ENCODE data around the gene NOS2.
"Not testable (repeated sequence)": the region's sequence is repeated elsewhere in the genome, so short reads cannot be mapped to it uniquely, and the experiment has no call there.

Gene NOS2

GRCh38 chr17:27800522-27800921 lies at the start of gene NOS2:
Gene NOS2 (minus strand): TSS chr17:27800529. CDS start chr17:27798809, 1,720 bp downstream.
- peak within 1 kb of the TSS in 1 of 2 donors; percentile 35 for H3K4me3 ChIP-seq (ENCODE audit: low read length in 2 of 2)
- peak within 1 kb of the TSS in 1 of 2 donors; percentile 42 for H3K9ac ChIP-seq (ENCODE audit: low read depth in 1 of 2, low read length in 2 of 2)
- H3K9me3 ChIP-seq (ENCODE audit: control insufficient read depth in 2 of 2, low read length in 2 of 2), result no peaks in the 10 kb centered on the region
- H3K4me1 ChIP-seq (ENCODE audit: control insufficient read depth in 2 of 2, insufficient read depth in 2 of 2, low read length in 2 of 2), result peaks cover 10 to 11% of the 10 kb centered on the region in 2 donors
- H3K36me3 ChIP-seq (ENCODE audit: control insufficient read depth in 2 of 2, insufficient read depth in 2 of 2, low read length in 2 of 2), result no peaks in the 10 kb centered on the region
- H3K27ac ChIP-seq (ENCODE audit: low read depth in 2 of 2, low read length in 2 of 2), result peak within 1 kb of the TSS in 1 of 2 donors; percentile 26
- H3K27me3 ChIP-seq (ENCODE audit: control insufficient read depth in 2 of 2, insufficient read depth in 2 of 2, low read length in 2 of 2), result no peaks in the 10 kb centered on the region

DNA sequence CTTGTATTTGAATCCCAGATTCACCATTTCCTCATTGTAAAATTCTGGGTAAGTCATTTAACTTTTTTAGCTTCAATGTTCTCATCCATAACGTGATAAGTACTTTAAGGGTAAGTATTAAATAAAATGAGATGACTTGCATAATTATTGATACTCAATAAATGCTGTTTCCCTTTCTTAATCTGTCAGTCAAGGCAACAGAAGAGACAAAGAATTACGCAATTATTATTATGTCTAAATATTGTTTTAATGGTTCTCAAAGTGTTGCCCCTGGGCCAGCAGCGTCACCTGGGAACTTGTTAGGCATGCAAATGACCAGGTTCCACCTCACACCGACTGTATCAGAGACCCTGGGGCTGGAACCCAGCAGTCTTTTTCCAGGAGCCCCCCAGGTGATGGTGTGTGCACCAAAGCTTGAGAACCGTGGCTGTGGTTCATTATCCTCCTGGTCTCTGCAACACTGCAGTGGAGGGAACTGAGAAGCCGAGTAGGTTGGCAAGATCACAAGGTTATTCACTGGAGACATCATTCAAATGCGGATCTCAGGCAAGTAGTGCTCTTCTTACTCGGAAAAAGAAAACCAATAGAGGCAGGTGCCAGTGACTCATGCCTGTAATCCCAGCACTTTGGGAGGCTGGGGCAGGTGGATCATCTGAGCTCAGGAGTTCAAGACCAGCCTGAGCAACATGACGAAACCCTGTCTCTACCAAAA lies 49.3 kb upstream of the NOS2 start:
- H3K36me3 ChIP-seq (ENCODE audit: control insufficient read depth in 2 of 2, insufficient read depth in 2 of 2, low read length in 2 of 2), result no peaks in the 10 kb centered on the region
- no peaks in the 10 kb centered on the region for H3K27me3 ChIP-seq (ENCODE audit: control insufficient read depth in 2 of 2, insufficient read depth in 2 of 2, low read length in 2 of 2)
- no peak overlapping the region for H3K27ac ChIP-seq (ENCODE audit: low read depth in 2 of 2, low read length in 2 of 2)
- no peak overlapping the region for H3K4me3 ChIP-seq (ENCODE audit: low read length in 2 of 2)
- no peaks in the 10 kb centered on the region for H3K9me3 ChIP-seq (ENCODE audit: control insufficient read depth in 2 of 2, low read length in 2 of 2)
- peaks cover 2 to 23% of the 10 kb centered on the region in 2 donors for H3K4me1 ChIP-seq (ENCODE audit: control insufficient read depth in 2 of 2, insufficient read depth in 2 of 2, low read length in 2 of 2)
- no peak overlapping the region for H3K9ac ChIP-seq (ENCODE audit: low read depth in 1 of 2, low read length in 2 of 2)

DNA sequence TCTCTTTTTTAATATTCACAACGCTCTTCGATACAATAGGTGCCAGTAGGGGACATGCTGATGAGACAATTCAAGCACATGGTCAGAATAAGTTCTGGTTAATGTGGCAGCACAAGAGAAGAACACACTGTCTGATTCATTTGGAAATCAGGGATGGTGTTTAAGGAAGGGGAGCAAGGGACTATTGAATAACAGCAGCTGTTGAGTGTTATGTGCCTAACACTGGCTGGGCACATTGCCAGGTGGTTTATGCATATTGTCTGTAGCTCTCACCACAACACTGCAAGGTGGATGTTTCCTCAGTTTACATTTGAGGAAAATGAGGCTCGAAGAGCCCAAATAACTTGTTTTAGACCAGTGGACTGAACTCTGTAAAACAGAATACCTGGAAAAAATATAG lies 48.6 kb upstream of the NOS2 start:
- Histone ChIP-seq H3K4me1 (ENCODE audit: control insufficient read depth in 2 of 2, insufficient read depth in 2 of 2, low read length in 2 of 2) (peaks cover 2 to 22% of the 10 kb centered on the region in 2 donors), H3K9ac (ENCODE audit: low read depth in 1 of 2, low read length in 2 of 2) (no peak overlapping the region), H3K27ac (ENCODE audit: low read depth in 2 of 2, low read length in 2 of 2) (no peak overlapping the region), H3K36me3 (ENCODE audit: control insufficient read depth in 2 of 2, insufficient read depth in 2 of 2, low read length in 2 of 2) (no peaks in the 10 kb centered on the region), H3K9me3 (ENCODE audit: control insufficient read depth in 2 of 2, low read length in 2 of 2) (no peaks in the 10 kb centered on the region), H3K4me3 (ENCODE audit: low read length in 2 of 2) (no peak overlapping the region), H3K27me3 (ENCODE audit: control insufficient read depth in 2 of 2, insufficient read depth in 2 of 2, low read length in 2 of 2) (no peaks in the 10 kb centered on the region)

DNA sequence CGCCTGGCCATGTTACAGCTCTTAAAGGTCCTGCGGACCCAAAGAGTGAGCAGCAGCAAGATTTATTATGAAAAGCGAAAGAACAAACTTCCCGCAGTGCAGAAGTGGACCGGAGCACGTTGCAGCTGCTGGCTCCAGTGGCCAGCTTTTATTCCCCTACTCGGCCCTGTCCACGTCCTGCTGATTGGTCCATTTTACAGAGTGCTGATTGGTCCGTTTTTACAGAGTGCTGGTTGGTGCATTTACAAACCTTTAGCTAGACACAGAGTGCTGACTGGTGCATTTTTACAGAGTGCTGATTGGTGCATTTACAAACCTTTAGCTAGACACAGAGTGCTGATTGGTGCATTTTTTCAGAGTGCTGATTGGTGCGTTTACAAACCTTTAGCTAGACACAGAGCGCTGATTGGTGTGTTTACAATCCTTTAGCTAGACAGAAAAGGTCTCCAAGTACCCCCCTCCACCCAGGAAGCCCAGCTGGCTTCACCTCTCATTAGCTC lies 46.5 kb upstream of the NOS2 start:
- H3K4me3 ChIP-seq (ENCODE audit: low read length in 2 of 2); H3K27me3 ChIP-seq (ENCODE audit: control insufficient read depth in 2 of 2, insufficient read depth in 2 of 2, low read length in 2 of 2); H3K9ac ChIP-seq (ENCODE audit: low read depth in 1 of 2, low read length in 2 of 2); H3K36me3 ChIP-seq (ENCODE audit: control insufficient read depth in 2 of 2, insufficient read depth in 2 of 2, low read length in 2 of 2); H3K27ac ChIP-seq (ENCODE audit: low read depth in 2 of 2, low read length in 2 of 2); H3K9me3 ChIP-seq (ENCODE audit: control insufficient read depth in 2 of 2, low read length in 2 of 2); H3K4me1 ChIP-seq (ENCODE audit: control insufficient read depth in 2 of 2, insufficient read depth in 2 of 2, low read length in 2 of 2): not testable (repeated sequence)

DNA sequence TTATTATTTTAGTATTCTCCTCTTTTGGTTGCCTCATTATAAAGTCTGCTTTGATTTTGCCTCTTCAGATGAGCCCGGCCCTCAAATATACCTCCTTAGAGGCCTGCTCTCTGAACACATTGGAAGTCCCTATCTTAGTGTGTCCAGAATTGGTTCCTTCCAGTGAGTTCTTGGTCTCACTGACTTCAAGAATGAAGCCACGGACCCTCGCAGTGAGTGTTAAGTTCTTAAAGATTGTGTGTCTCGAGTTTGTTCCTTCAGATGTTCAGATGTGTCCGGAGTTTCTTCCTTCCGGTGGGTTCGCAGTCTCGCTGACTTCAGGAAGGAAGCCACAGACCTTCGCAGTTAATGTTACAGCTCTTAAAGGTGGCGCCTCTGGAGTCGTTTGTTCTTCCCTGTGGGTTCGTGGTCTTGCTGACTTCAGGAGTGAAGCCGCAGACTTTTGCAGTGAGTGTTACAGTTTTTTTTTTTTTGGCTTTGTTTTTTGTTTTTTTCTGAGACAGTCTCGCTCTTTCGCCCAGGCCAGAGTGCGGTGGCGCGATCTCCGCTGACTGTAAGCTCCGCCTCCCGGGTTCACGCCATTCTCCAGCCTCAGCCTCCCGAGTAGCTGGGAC lies 45.8 kb upstream of the NOS2 start:
- Histone ChIP-seq H3K4me1 (ENCODE audit: control insufficient read depth in 2 of 2, insufficient read depth in 2 of 2, low read length in 2 of 2) (peaks cover 2 to 9% of the 10 kb centered on the region in 2 donors), H3K9ac (ENCODE audit: low read depth in 1 of 2, low read length in 2 of 2) (no peak overlapping the region), H3K9me3 (ENCODE audit: control insufficient read depth in 2 of 2, low read length in 2 of 2) (no peaks in the 10 kb centered on the region), H3K36me3 (ENCODE audit: control insufficient read depth in 2 of 2, insufficient read depth in 2 of 2, low read length in 2 of 2) (no peaks in the 10 kb centered on the region), H3K4me3 (ENCODE audit: low read length in 2 of 2) (no peak overlapping the region), H3K27ac (ENCODE audit: low read depth in 2 of 2, low read length in 2 of 2) (no peak overlapping the region), H3K27me3 (ENCODE audit: control insufficient read depth in 2 of 2, insufficient read depth in 2 of 2, low read length in 2 of 2) (no peaks in the 10 kb centered on the region)

- no peaks in the 10 kb centered on the region for H3K27me3 ChIP-seq (ENCODE audit: control insufficient read depth in 2 of 2, insufficient read depth in 2 of 2, low read length in 2 of 2)
- H3K27ac ChIP-seq (ENCODE audit: low read depth in 2 of 2, low read length in 2 of 2), result no peak overlapping the region
- no peaks in the 10 kb centered on the region for H3K36me3 ChIP-seq (ENCODE audit: control insufficient read depth in 2 of 2, insufficient read depth in 2 of 2, low read length in 2 of 2)
Measured at GRCh38 chr17:27845264-27846041, 45.1 kb upstream of the NOS2 start.

GRCh38 chr17:27840688-27841087 lies 40.4 kb upstream of the NOS2 start:
- Histone ChIP-seq H3K36me3 (ENCODE audit: control insufficient read depth in 2 of 2, insufficient read depth in 2 of 2, low read length in 2 of 2) (no peaks in the 10 kb centered on the region), H3K27ac (ENCODE audit: low read depth in 2 of 2, low read length in 2 of 2) (no peak overlapping the region), H3K27me3 (ENCODE audit: control insufficient read depth in 2 of 2, insufficient read depth in 2 of 2, low read length in 2 of 2) (no peaks in the 10 kb centered on the region), H3K9ac (ENCODE audit: low read depth in 1 of 2, low read length in 2 of 2) (no peak overlapping the region), H3K9me3 (ENCODE audit: control insufficient read depth in 2 of 2, low read length in 2 of 2) (no peaks in the 10 kb centered on the region), H3K4me3 (ENCODE audit: low read length in 2 of 2) (no peak overlapping the region), H3K4me1 (ENCODE audit: control insufficient read depth in 2 of 2, insufficient read depth in 2 of 2, low read length in 2 of 2) (peaks cover 2 to 4% of the 10 kb centered on the region in 2 donors)

More at GRCh38 chr17:27845264-27846041, 45.1 kb upstream of the NOS2 start:
- Histone ChIP-seq H3K9ac (ENCODE audit: low read depth in 1 of 2, low read length in 2 of 2) (no peak overlapping the region), H3K4me3 (ENCODE audit: low read length in 2 of 2) (no peak overlapping the region), H3K4me1 (ENCODE audit: control insufficient read depth in 2 of 2, insufficient read depth in 2 of 2, low read length in 2 of 2) (peaks cover 2 to 9% of the 10 kb centered on the region in 2 donors), H3K9me3 (ENCODE audit: control insufficient read depth in 2 of 2, low read length in 2 of 2) (no peaks in the 10 kb centered on the region)

- H3K4me1 ChIP-seq (ENCODE audit: control insufficient read depth in 2 of 2, insufficient read depth in 2 of 2, low read length in 2 of 2); H3K36me3 ChIP-seq (ENCODE audit: control insufficient read depth in 2 of 2, insufficient read depth in 2 of 2, low read length in 2 of 2); H3K4me3 ChIP-seq (ENCODE audit: low read length in 2 of 2); H3K9me3 ChIP-seq (ENCODE audit: control insufficient read depth in 2 of 2, low read length in 2 of 2); H3K27me3 ChIP-seq (ENCODE audit: control insufficient read depth in 2 of 2, insufficient read depth in 2 of 2, low read length in 2 of 2); H3K27ac ChIP-seq (ENCODE audit: low read depth in 2 of 2, low read length in 2 of 2); H3K9ac ChIP-seq (ENCODE audit: low read depth in 1 of 2, low read length in 2 of 2): not testable (repeated sequence)
Measured at GRCh38 chr17:27840406-27840678, 40.0 kb upstream of the NOS2 start.

GRCh38 chr17:27839571-27840405 lies 39.5 kb upstream of the NOS2 start:
- H3K4me3 ChIP-seq (ENCODE audit: low read length in 2 of 2); H3K27me3 ChIP-seq (ENCODE audit: control insufficient read depth in 2 of 2, insufficient read depth in 2 of 2, low read length in 2 of 2); H3K36me3 ChIP-seq (ENCODE audit: control insufficient read depth in 2 of 2, insufficient read depth in 2 of 2, low read length in 2 of 2); H3K9me3 ChIP-seq (ENCODE audit: control insufficient read depth in 2 of 2, low read length in 2 of 2); H3K9ac ChIP-seq (ENCODE audit: low read depth in 1 of 2, low read length in 2 of 2); H3K4me1 ChIP-seq (ENCODE audit: control insufficient read depth in 2 of 2, insufficient read depth in 2 of 2, low read length in 2 of 2); H3K27ac ChIP-seq (ENCODE audit: low read depth in 2 of 2, low read length in 2 of 2): not testable (repeated sequence)
